Measurements from ENCODE around the gene PALB2. TPM values are rescaled to one million over a fixed set of nuclear protein-coding genes. Genes with fewer than 3 reads are reported as not detected.

Gene PALB2
- total RNA-seq: 4.6 and 6.6 TPM in 2 replicates

GRCh38 chr16:23640931-23641765 lies at the start of gene PALB2, which contains the start of gene DCTN5:
Gene PALB2, minus strand, starts transcription at chr16:23641310. Its CDS starts 153 bp downstream, at chr16:23641157.
Gene DCTN5, plus strand, starts transcription at chr16:23641466. Its CDS starts 77 bp downstream, at chr16:23641543.

GRCh38 chr16:23678430-23679273 lies 37.5 kb upstream of the PALB2 start, which contains the start of gene PLK1:
Gene PLK1, plus strand, starts transcription at chr16:23678889. Its CDS starts 44 bp downstream, at chr16:23678933.

GRCh38 chr16:23595951-23596720 lies 45.0 kb downstream of the PALB2 start, which contains the start of gene NDUFAB1:
Gene NDUFAB1, minus strand, starts transcription at chr16:23596316. Its CDS starts 26 bp downstream, at chr16:23596290.

GRCh38 chr16:23556881-23557778 lies 84.0 kb downstream of the PALB2 start, which contains the start of the genes EARS2 and UBFD1:
Gene EARS2, minus strand, starts transcription at chr16:23557350. Its CDS starts 7 bp downstream, at chr16:23557343.
Gene UBFD1, plus strand, starts transcription at chr16:23557727. Its CDS starts 16 bp downstream, at chr16:23557743.

Other genes with a start within 250 kb of the PALB2 start
- 15.5 and 16.4 TPM in 2 replicates for gene COG7, start 188.1 kb downstream of the PALB2 start, total RNA-seq
- gene GGA2, start 130.8 kb downstream of the PALB2 start, total RNA-seq: 24.4 and 25.1 TPM in 2 replicates
- gene EARS2, start 84.0 kb downstream of the PALB2 start, total RNA-seq: 30.6 and 33.5 TPM in 2 replicates
- 40.9 and 79.4 TPM in 2 replicates for gene UBFD1, start 83.6 kb downstream of the PALB2 start, total RNA-seq
- 36.8 and 53.0 TPM in 2 replicates for gene NDUFAB1, start 45.0 kb downstream of the PALB2 start, total RNA-seq
- 34.8 and 84.8 TPM in 2 replicates for gene DCTN5, start 156 bp upstream of the PALB2 start, total RNA-seq
- 2.4 and 3.5 TPM in 2 replicates for gene PLK1, start 37.6 kb upstream of the PALB2 start, total RNA-seq
- gene ERN2, start 71.9 kb upstream of the PALB2 start, total RNA-seq: 0.26 and 1.3 TPM in 2 replicates
- not detected in 2 replicates for gene CHP2, start 113.7 kb upstream of the PALB2 start, total RNA-seq
- gene PRKCB, start 194.7 kb upstream of the PALB2 start, total RNA-seq: not detected in 2 replicates